ENCODE measurements around the gene CHKB. TPM values are rescaled to one million over a fixed set of nuclear protein-coding genes. Genes with fewer than 3 reads are reported as not detected.
"Not testable (repeated sequence)": the region's sequence is repeated elsewhere in the genome, so short reads cannot be mapped to it uniquely, and the experiment has no call there.

Gene CHKB
- total RNA-seq, 4 donors from 2014 or later, result 28.3 to 85.6 (median 34.9) TPM

DNA sequence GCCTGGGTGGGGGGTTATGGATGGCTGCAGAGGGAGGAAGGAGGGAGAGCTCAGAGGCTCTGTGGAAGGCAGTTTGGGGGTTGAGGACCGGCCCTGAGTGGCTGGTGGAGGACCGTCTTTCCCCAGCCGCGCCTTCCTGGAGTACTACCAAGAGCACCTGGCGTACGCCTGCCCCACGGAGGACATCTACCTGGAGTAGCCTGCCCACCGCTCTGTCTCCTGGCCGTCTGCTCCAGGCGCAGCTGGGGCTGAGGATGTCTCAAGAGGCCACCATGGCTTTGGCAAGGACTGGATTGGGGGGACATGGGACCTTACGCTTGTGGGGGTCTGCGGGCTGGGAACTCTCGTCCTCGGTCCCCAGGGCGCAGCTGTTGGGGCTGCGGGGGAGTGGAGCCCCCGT, 27.9 kb upstream of the CHKB start:
- no peak for ATAC-seq (ENCODE audit: low FRiP score)
- TF ChIP-seq, protein P1, sequence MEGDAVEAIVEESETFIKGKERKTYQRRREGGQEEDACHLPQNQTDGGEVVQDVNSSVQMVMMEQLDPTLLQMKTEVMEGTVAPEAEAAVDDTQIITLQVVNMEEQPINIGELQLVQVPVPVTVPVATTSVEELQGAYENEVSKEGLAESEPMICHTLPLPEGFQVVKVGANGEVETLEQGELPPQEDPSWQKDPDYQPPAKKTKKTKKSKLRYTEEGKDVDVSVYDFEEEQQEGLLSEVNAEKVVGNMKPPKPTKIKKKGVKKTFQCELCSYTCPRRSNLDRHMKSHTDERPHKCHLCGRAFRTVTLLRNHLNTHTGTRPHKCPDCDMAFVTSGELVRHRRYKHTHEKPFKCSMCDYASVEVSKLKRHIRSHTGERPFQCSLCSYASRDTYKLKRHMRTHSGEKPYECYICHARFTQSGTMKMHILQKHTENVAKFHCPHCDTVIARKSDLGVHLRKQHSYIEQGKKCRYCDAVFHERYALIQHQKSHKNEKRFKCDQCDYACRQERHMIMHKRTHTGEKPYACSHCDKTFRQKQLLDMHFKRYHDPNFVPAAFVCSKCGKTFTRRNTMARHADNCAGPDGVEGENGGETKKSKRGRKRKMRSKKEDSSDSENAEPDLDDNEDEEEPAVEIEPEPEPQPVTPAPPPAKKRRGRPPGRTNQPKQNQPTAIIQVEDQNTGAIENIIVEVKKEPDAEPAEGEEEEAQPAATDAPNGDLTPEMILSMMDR (IDR thresholded peaks at IDR 0.05), result no peak
- DNase-seq (ENCODE audit: low spot score), result no peak

DNA sequence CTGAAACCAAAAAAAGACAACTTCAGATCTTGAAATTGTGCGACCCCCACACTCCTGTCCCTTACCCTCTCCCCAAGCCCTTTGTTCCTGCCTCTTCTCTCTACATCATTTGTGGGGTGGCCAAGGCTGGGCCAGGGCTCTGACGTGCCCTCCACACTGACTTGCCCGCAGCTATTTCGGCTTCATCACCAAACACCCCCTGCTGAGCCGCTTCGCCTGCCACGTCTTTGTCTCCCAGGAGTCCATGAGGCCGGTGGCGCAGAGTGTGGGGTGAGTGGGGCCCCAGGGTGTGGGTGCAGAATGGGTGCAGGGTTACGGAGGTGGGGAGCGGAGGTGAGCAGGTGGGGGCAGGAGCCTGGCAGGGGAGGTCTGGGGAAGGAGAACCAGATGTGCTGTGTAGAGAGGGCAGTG, 27.4 kb upstream of the CHKB start:
- DNase-seq (ENCODE audit: low spot score) (no peak), ATAC-seq (ENCODE audit: low FRiP score) (no peak)

GRCh38 chr22:50609599-50609998, 26.9 kb upstream of the CHKB start:
- TF ChIP-seq, protein P1 (IDR thresholded peaks at IDR 0.05), result no peak
- ATAC-seq (ENCODE audit: low FRiP score) (no peak), DNase-seq (ENCODE audit: low spot score) (no peak)

More for the DNA sequence above, 27.4 kb upstream of the CHKB start:
- TF ChIP-seq, protein P1 (IDR thresholded peaks at IDR 0.05), result no peak

DNA sequence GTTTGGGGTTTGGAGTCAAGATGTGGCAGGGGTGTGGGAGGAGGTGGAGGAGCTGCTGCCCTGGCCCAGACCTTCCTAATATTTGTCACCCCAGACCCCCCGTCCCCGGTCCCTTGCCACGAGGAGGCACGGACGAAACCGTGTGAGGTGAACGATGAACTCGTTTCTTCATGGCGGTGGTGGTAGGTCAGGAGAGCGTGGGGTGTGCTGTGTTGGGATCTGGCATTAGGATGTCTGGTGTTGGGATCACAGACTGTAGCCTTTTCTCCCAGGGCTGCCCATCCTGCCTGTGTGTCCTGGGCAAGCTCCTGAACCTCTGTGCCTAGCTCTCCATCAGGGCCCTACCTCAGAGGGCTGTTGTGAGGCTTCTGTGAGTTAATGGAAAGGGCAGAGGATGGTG, 26.3 kb upstream of the CHKB start:
- ATAC-seq (ENCODE audit: low FRiP score) (no peak), DNase-seq (ENCODE audit: low spot score) (no peak)
- TF ChIP-seq, protein P1 (IDR thresholded peaks at IDR 0.05), result no peak

GRCh38 chr22:50608058-50608840, 25.6 kb upstream of the CHKB start:
- not testable (repeated sequence) for DNase-seq (ENCODE audit: low spot score); ATAC-seq (ENCODE audit: low FRiP score)

DNA sequence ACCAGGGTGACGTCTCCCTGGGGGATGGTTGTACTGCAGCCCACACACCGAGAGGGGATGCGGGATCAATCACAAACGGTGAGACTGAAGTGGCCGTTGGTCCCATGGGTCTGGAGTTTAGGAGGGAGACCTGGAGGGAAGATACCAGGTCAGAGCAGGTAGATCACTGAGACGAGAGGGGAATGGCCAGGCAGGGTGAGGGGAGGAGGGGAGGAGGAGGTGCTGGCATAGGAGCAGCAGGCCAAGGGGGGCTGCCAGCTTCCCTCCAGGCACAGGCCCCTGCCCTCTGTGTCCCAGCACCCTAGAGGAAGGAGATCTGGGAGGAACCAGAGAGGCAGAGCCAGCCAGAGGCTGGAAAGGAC, 25.0 kb upstream of the CHKB start:
- ATAC-seq (ENCODE audit: low FRiP score), result no peak
- no peak for DNase-seq (ENCODE audit: low spot score)
- TF ChIP-seq, protein P1 (IDR thresholded peaks at IDR 0.05), result no peak

DNA sequence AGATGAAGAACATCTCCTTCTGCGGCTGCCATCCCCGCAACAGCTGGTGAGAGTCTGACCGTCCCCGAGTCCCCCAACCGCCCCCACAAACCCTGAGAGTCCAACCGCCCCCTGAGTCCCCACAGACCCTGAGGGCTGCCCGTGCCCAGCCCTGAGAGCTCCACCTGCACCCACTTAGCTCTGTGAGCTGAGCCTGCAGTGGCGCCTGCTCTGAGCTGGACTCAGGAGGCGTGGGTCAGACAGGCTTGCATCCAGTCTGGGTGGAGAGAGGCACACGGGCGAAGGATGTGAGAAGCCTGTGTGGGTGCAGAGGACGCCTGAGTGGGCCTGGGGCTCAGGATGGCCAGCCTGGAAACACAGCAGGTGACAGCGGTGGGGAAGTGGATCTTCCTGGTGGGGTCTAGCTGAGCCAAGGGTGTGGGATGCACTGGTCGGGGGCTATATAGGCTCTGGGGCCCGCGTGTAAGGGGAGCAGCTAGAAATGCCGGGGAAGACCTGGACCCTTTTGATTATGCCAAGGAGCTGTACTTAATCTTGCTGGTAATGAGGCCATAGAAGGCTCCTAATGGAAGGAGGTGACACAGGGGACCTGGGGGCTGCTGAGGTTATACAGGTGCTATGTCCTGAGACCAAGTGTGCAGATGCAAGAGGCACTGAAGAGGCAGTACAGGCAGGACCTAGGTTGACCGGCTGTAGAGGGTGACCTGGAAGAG, 24.5 kb upstream of the CHKB start:
- ATAC-seq (ENCODE audit: low FRiP score) (no peak), DNase-seq (ENCODE audit: low spot score) (no peak)
- TF ChIP-seq, protein P1 (IDR thresholded peaks at IDR 0.05), result no peak
